ENCODE results near the gene HMGB1. TPM values are rescaled to one million over a fixed set of nuclear protein-coding genes. Genes with fewer than 3 reads are reported as not detected.

HMGB1 gene
- total and polyA plus RNA-seq, 2 of the 4 experiments (the other 2 are of a cell fraction), result 185 to 276 TPM

- peak within 1 kb of the TSS; percentile 90 for H3K9ac ChIP-seq (ENCODE audit: low read depth, low read length)
- no peaks in the 10 kb centered on the region for H4K20me1 ChIP-seq (ENCODE audit: insufficient read depth, low read length)
- peak within 1 kb of the TSS; percentile 99 for H3K4me3 ChIP-seq (ENCODE audit: insufficient read depth, low read depth, low read length)
- H2BK120ac ChIP-seq (ENCODE audit: low read depth, low read length), result peak within 1 kb of the TSS; percentile 74
- H3K27ac ChIP-seq (ENCODE audit: insufficient read depth, low read length), result peak within 1 kb of the TSS; percentile 94
- H3K4ac ChIP-seq (ENCODE audit: low read depth, low read length), result peak within 1 kb of the TSS; percentile 73
- BruUV-seq (replicated peaks), result no TSS peak
- peak within 1 kb of the TSS; percentile 16; the same call in 1 of the 3 replicates for H2BK15ac ChIP-seq (ENCODE audit: low read depth, low read length)
- peak within 1 kb of the TSS; percentile 95 for H3K4me2 ChIP-seq (ENCODE audit: low read depth, low read length)
- H3K4me1 ChIP-seq (ENCODE audit: control insufficient read depth, insufficient read depth, low read length), result peaks cover 4% of the 10 kb centered on the region; the same call in 1 of the 2 replicates
- peak within 1 kb of the TSS; percentile 44; the same call in 1 of the 2 replicates for H2AK5ac ChIP-seq (ENCODE audit: low read depth, low read length)
- dilution Hi-C loops (cut with HindIII; ENCODE audit: low sequenced_read_pairs, unreplicated experiment) (no loop called here), in situ Hi-C loops (cut with MboI; ENCODE audit: low sequenced_read_pairs) (no loop called here), intact Hi-C loops (cut with micrococcal nuclease) (loop anchor here (5.0 kb wide), 1 partner anchor 35 kb away; no protein-coding TSS in a partner anchor)
- H3K36me3 ChIP-seq (ENCODE audit: control insufficient read depth, insufficient read depth, low read length), result no peaks in the 10 kb centered on the region
- peak within 1 kb of the TSS; percentile 53 to 61 for H4K8ac ChIP-seq (ENCODE audit: low read depth in 2 of 2, low read length in 2 of 2)
- H3K79me1 ChIP-seq (ENCODE audit: low read depth in 1 of 2, low read length in 2 of 2), result peaks cover 0 to 7% of the 10 kb centered on the region in 2 experiments; a peak in 1 of 4 replicates
- peak within 1 kb of the TSS; percentile 61 for H4K5ac ChIP-seq (ENCODE audit: low read depth, low read length)
- no peak within 1 kb of the TSS for H2BK20ac ChIP-seq (ENCODE audit: low read depth, low read length)
- peak within 1 kb of the TSS; percentile 83 for H2BK5ac ChIP-seq (ENCODE audit: low read depth, low read length, poor library complexity, severe bottlenecking)
- ATAC-seq (ENCODE audit: low read depth), result peak; percentile 90
- peak within 1 kb of the TSS; percentile 53 for H4K91ac ChIP-seq (ENCODE audit: insufficient read depth, low read depth, low read length)
- TF ChIP-seq RFX5 (IDR thresholded peaks at IDR 0.05; ENCODE audit: low read depth, low read length) (no peak), RAD21 (IDR thresholded peaks at IDR 0.05; ENCODE audit: low read length) (no peak), BHLHE40 (IDR thresholded peaks at IDR 0.05; ENCODE audit: low read depth, low read length) (no peak), CHD1 (IDR thresholded peaks at IDR 0.05; ENCODE audit: low read depth, low read length) (no peak), MXI1 (IDR thresholded peaks at IDR 0.05; ENCODE audit: borderline replicate concordance, low read depth, low read length) (no peak), FOS (IDR thresholded peaks at IDR 0.05; ENCODE audit: low read depth, low read length) (no peak), RCOR1 (IDR thresholded peaks at IDR 0.05; ENCODE audit: insufficient replicate concordance, low read length) (no peak), CEBPB (IDR thresholded peaks at IDR 0.05; ENCODE audit: low read depth, low read length) (no peak), NFE2L2 (IDR thresholded peaks at IDR 0.05; ENCODE audit: low read depth, low read length) (no peak), MAFK (IDR thresholded peaks at IDR 0.05; ENCODE audit: low read depth, low read length) (no peak), POLR2A (IDR thresholded peaks at IDR 0.05; ENCODE audit: low read depth, low read length) (no peak), USF2 (IDR thresholded peaks at IDR 0.05; ENCODE audit: low read depth, low read length) (no peak), MAZ (IDR thresholded peaks at IDR 0.05; ENCODE audit: borderline replicate concordance, low read depth, low read length) (no peak)
- no CpG with 5 or more reads among the region's 57 CpGs for WGBS, 2 experiments (ENCODE audit: extremely low coverage in 2 of 2, insufficient read length in 1 of 2)
- no peaks in the 10 kb centered on the region for H3K27me3 ChIP-seq (ENCODE audit: control insufficient read depth, insufficient read depth, low read length)
- H3K23ac ChIP-seq (ENCODE audit: low read depth, low read length), result peak within 1 kb of the TSS; percentile 73
- peak within 1 kb of the TSS; percentile 90 for H2AK9ac ChIP-seq (replicated peaks; ENCODE audit: low read depth, low read length, poor library complexity)
- H3K18ac ChIP-seq (ENCODE audit: low read depth, low read length), result peak within 1 kb of the TSS; percentile 72
- H3K9me1 ChIP-seq (ENCODE audit: insufficient read depth, low read length), result peaks cover 6% of the 10 kb centered on the region
- peak within 1 kb of the TSS; percentile 91 for H2AFZ ChIP-seq (replicated peaks; ENCODE audit: low read length, poor library complexity)
- H3K9me3 ChIP-seq (ENCODE audit: control insufficient read depth, insufficient read depth, low read length), result no peaks in the 10 kb centered on the region
- ChIA-PET CTCF (interaction anchor here (0.7 kb wide), 1 partner anchor 23 kb away, joined by 3 read pairs; no protein-coding TSS in a partner anchor), POLR2A (ENCODE audit: unreplicated experiment) (interaction anchor here (0.6 kb wide), 1 partner anchor 57 kb away, joined by 3 read pairs; no protein-coding TSS in a partner anchor)
- peak; percentile 74 for DNase-seq
- H3K56ac ChIP-seq (ENCODE audit: extremely low read depth, insufficient read depth, low read length), result peak within 1 kb of the TSS; percentile 37; the same call in 1 of the 2 replicates
- peak within 1 kb of the TSS; percentile 60 for H3K14ac ChIP-seq (replicated peaks; ENCODE audit: low read depth, low read length)
These were observed 43.5 kb downstream of the HMGB1 start, which contains the start of gene UBE2L5 for GRCh38 chr13:30422054-30422839. Gene UBE2L5, plus strand, starts transcription at chr13:30422493. Its CDS starts 5,498 bp downstream, at chr13:30427991.
